Smooth muscle cell (in vitro differentiated cells): ENCODE results near the gene EMCN. TPM values are rescaled to one million over a fixed set of nuclear protein-coding genes. Genes with fewer than 3 reads are reported as not detected.

ENCODE experiments used
- DNase-seq: peaks from one replicate; lab custom pipeline; 2025; ENCODE audit not compliant: unreplicated experiment; lab: John Stamatoyannopoulos, UW
- H2AFZ ChIP-seq: fragments of 200-600 bp; sonication (generic); 2 replicates; pipeline ENCODE4 v1.6.0; 2016; ENCODE audit warnings: antibody characterized with exemption, low read depth, mild to moderate bottlenecking
- H3F3A ChIP-seq: fragments of 200-600 bp; sonication (generic); 2 replicates; pipeline ENCODE4 v1.6.0; 2017; ENCODE audit warnings: antibody characterized with exemption, low read depth
- H3K27ac ChIP-seq: fragments of 200-600 bp; sonication (generic); 2 replicates; pipeline ENCODE4 v1.5.1; 2016; ENCODE audit warnings: low read depth, mild to moderate bottlenecking
- H3K27me3 ChIP-seq: fragments of 200-600 bp; sonication (generic); 2 replicates; pipeline ENCODE4 v1.6.1; 2016; ENCODE audit warnings: low read depth, mild to moderate bottlenecking
- H3K36me3 ChIP-seq: fragments of 200-600 bp; sonication (generic); 2 replicates; pipeline ENCODE4 v1.5.1; 2016; ENCODE audit warnings: low read depth
- H3K4me1 ChIP-seq: fragments of 200-600 bp; sonication (generic); 2 replicates; pipeline ENCODE4 v1.5.1; 2016; ENCODE audit warnings: low read depth
- H3K4me2 ChIP-seq: fragments of 200-600 bp; sonication (generic); 2 replicates; pipeline ENCODE4 v1.6.0; 2016; ENCODE audit warnings: mild to moderate bottlenecking
- H3K4me3 ChIP-seq: fragments of 200-600 bp; sonication (generic); 2 replicates; pipeline ENCODE4 v1.5.1; 2016; ENCODE audit warnings: mild to moderate bottlenecking
- H3K79me2 ChIP-seq: fragments of 200-600 bp; sonication (generic); 2 replicates; pipeline ENCODE4 v1.6.0; 2016; ENCODE audit warnings: low read depth, mild to moderate bottlenecking
- H3K9ac ChIP-seq: fragments of 200-600 bp; sonication (generic); 2 replicates; pipeline ENCODE4 v1.6.0; 2016; ENCODE audit warnings: low read depth
- H3K9me3 ChIP-seq: fragments of 200-600 bp; sonication (generic); replicated peaks from 2 replicates; pipeline ENCODE4 v1.5.1; 2016; ENCODE audit warnings: low read depth
- H4K20me1 ChIP-seq: fragments of 200-600 bp; sonication (generic); 2 replicates; pipeline ENCODE4 v1.6.0; 2016; ENCODE audit warnings: low read depth
- CTCF ChIP-seq: fragments of 200-600 bp; sonication (generic); IDR thresholded peaks from 2 replicates; pipeline ENCODE4 v1.5.1; 2017; ENCODE audit warnings: borderline replicate concordance, mild to moderate bottlenecking, antibody characterized with exemption; ENCODE audit not compliant: insufficient read depth, poor library complexity, severe bottlenecking
- polyA plus RNA-seq: library from polyadenylated mRNA; unstranded; fragments of >200 nt; fragmentation: Nextera tagmentation; extraction: Ambion mirVana; gene quantifications from 2 replicates; pipeline ENCODE4 v1.2.1, GENCODE V29; 2016
- total RNA-seq: library from RNA; depleted of rRNA; stranded (reverse); fragments of >200 nt; gene quantifications from 2 replicates; pipeline ENCODE4 v1.2.3, GENCODE V29; 2014

The EMCN gene
- total and polyA plus RNA-seq, 2 experiments from 2014 or later, result not detected

DNA sequence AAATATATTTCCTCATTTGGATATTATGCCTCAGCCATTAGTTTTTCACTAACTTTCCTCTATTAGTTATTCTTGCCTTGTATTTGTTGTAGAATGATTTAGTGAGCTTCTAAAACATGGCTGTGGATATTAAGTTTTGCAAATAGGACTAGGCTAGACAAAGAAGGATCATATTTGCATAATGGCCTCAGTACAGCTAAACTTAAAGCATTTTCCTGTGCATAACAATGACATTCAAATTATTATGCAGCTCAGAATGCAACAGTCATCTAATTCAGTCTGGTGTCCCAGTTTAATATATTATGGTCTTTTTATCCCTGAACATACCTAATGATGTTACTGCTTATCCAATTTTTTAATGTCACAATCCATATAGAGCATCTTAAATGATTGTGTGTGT, 172.2 kb downstream of the EMCN start:
- Histone ChIP-seq H3K4me3 (no peak overlapping the region), H3K4me1 (no peaks in the 10 kb centered on the region), H3K36me3 (no peaks in the 10 kb centered on the region), H3K9me3 (no peaks in the 10 kb centered on the region), H3K27me3 (no peaks in the 10 kb centered on the region), H3K27ac (no peak overlapping the region), H4K20me1 (no peaks in the 10 kb centered on the region), H3K9ac (no peak overlapping the region), H3F3A (no peaks in the 10 kb centered on the region), H3K4me2 (no peak overlapping the region), H2AFZ (no peak overlapping the region), H3K79me2 (no peaks in the 10 kb centered on the region)
- no peak for TF ChIP-seq CTCF
- no peak for DNase-seq
